PC-9 (cell line): Measurements from ENCODE around the gene USP36. TPM values are rescaled to one million over a fixed set of nuclear protein-coding genes. Genes with fewer than 3 reads are reported as not detected.

Experiments used
- BruUV-seq: library from RNA; stranded (reverse); fragments of 400-500 nt; replicated peaks from 2 replicates; lab custom pipeline; 2021; lab: Mats Ljungman, UMichigan
- CTCF ChIA-PET: fragments of 300-600 bp; sonication (Branson Sonifier 250); formaldehyde crosslinking; loops from one replicate; lab custom pipeline; 2022; ENCODE audit warnings: antibody characterized with exemption; lab: Charles Lee
- POLR2A ChIA-PET: fragments of 300-600 bp; sonication (Branson Sonifier 250); formaldehyde crosslinking; loops from one replicate; lab custom pipeline; 2022; ENCODE audit warnings: antibody characterized with exemption; ENCODE audit not compliant: unreplicated experiment; lab: Charles Lee
- DNase-seq, 2 experiments: peaks; one replicate each; pipeline versions ENCODE4 v3.0.0 to v3.0.0-alpha.2; 2015 to 2022; ENCODE audit warnings: mixed read lengths in 1 of 2
- H2AFZ ChIP-seq: fragments of 200-600 bp; sonication (generic); 2 replicates; pipeline ENCODE4 v1.8.1; 2017; ENCODE audit warnings: antibody characterized with exemption
- H3F3A ChIP-seq: fragments of 200-600 bp; sonication (generic); 2 replicates; pipeline ENCODE4 v1.8.1; 2017; ENCODE audit warnings: antibody characterized with exemption, mild to moderate bottlenecking, low read depth; ENCODE audit not compliant: insufficient read depth
- H3K27ac ChIP-seq: fragments of 200-600 bp; sonication (generic); 2 replicates; pipeline ENCODE4 v1.6.1; 2016; ENCODE audit warnings: mixed run types
- H3K27me3 ChIP-seq: fragments of 200-600 bp; sonication (generic); 2 replicates; pipeline ENCODE4 v1.6.1; 2016; ENCODE audit warnings: low read depth, mixed run types; ENCODE audit not compliant: insufficient read depth
- H3K36me3 ChIP-seq: fragments of 200-600 bp; sonication (generic); 2 replicates; pipeline ENCODE4 v1.6.1; 2016; ENCODE audit warnings: low read depth, mixed run types
- H3K4me1 ChIP-seq: fragments of 200-600 bp; sonication (generic); replicated peaks from 2 replicates; pipeline ENCODE4 v1.6.1; 2016; ENCODE audit warnings: mixed run types; ENCODE audit not compliant: insufficient read depth
- H3K4me2 ChIP-seq: fragments of 200-600 bp; sonication (generic); 2 replicates; pipeline ENCODE4 v1.6.1; 2017; ENCODE audit warnings: mixed run types
- H3K4me3 ChIP-seq: fragments of 200-600 bp; sonication (generic); 2 replicates; pipeline ENCODE4 v1.6.1; 2016; ENCODE audit warnings: mixed run types
- H3K79me2 ChIP-seq: fragments of 200-600 bp; sonication (generic); 2 replicates; pipeline ENCODE4 v1.6.1; 2017; ENCODE audit warnings: low read depth, mixed run types
- H3K9me2 ChIP-seq: fragments of 200-600 bp; sonication (generic); 2 replicates; pipeline ENCODE4 v1.8.1; 2017; ENCODE audit warnings: mild to moderate bottlenecking; ENCODE audit not compliant: insufficient read depth
- H3K9me3 ChIP-seq: fragments of 200-600 bp; sonication (generic); 2 replicates; pipeline ENCODE4 v1.8.1; 2016; ENCODE audit warnings: low read depth; ENCODE audit not compliant: insufficient read depth
- H4K20me1 ChIP-seq: fragments of 200-600 bp; sonication (generic); 2 replicates; pipeline ENCODE4 v1.8.1; 2017; ENCODE audit not compliant: insufficient read depth
- CTCF ChIP-seq: fragments of 200-600 bp; sonication (generic); conservative IDR thresholded peaks from 2 replicates; pipeline ENCODE4 v1.6.1; 2017; ENCODE audit warnings: mixed run types, antibody characterized with exemption, mild to moderate bottlenecking, moderate library complexity
- EZH2 ChIP-seq: fragments of 200-600 bp; sonication (generic); IDR thresholded peaks from 2 replicates; pipeline ENCODE4 v1.8.0; 2017; ENCODE audit warnings: antibody characterized with exemption, low read depth
- intact Hi-C: fragments of 100-400 bp; cut with micrococcal nuclease; formaldehyde crosslinking; loops from one replicate; pipeline ENCODE4 v1.10.0; 2022; ENCODE audit not compliant: unreplicated experiment
- total RNA-seq: library from RNA; stranded (reverse); gene quantifications from 2 replicates; pipeline ENCODE4 v1.2.3, GENCODE V29; 2021

USP36 gene
- total RNA-seq, 1 experiment from 2014 or later, result 46.2 TPM

- no peak for DNase-seq
- no TSS peak for BruUV-seq
- Histone ChIP-seq H2AFZ (no peak overlapping the region), H3K27me3 (no peaks in the 10 kb centered on the region), H3K4me3 (no peak overlapping the region), H4K20me1 (no peaks in the 10 kb centered on the region), H3K4me2 (no peak overlapping the region), H3K36me3 (peaks cover 13% of the 10 kb centered on the region), H3K79me2 (no peaks in the 10 kb centered on the region), H3K9me3 (no peaks in the 10 kb centered on the region), H3K27ac (no peak overlapping the region), H3F3A (no peaks in the 10 kb centered on the region), H3K9me2 (no peaks in the 10 kb centered on the region), H3K4me1 (no peaks in the 10 kb centered on the region)
- TF ChIP-seq CTCF (no peak), EZH2 (no peak)
- ChIA-PET POLR2A (no interaction called here), CTCF (interaction anchor here (0.6 kb wide), 1 partner anchor 400 kb away, joined by 7 read pairs; no protein-coding TSS in a partner anchor)
- intact Hi-C loops, result no loop called here
Measured at GRCh38 chr17:78815696-78816095, 24.9 kb downstream of the USP36 start.

- H3F3A ChIP-seq, result no peaks in the 10 kb centered on the region
- CTCF ChIA-PET, result no interaction called here
- no peaks in the 10 kb centered on the region for H3K79me2 ChIP-seq
- H2AFZ ChIP-seq, result no peak overlapping the region
- BruUV-seq, result no TSS peak
- POLR2A ChIA-PET, result no interaction called here
- intact Hi-C loops, result no loop called here
- DNase-seq, result no peak
- H3K9me2 ChIP-seq, result no peaks in the 10 kb centered on the region
- no peaks in the 10 kb centered on the region for H3K9me3 ChIP-seq
- peaks cover 10% of the 10 kb centered on the region for H3K36me3 ChIP-seq
- no peaks in the 10 kb centered on the region for H3K4me1 ChIP-seq
- TF ChIP-seq EZH2 (no peak), CTCF (no peak)
- H4K20me1 ChIP-seq, result no peaks in the 10 kb centered on the region
- H3K4me2 ChIP-seq, result no peak overlapping the region
- no peaks in the 10 kb centered on the region for H3K27me3 ChIP-seq
- no peak overlapping the region for H3K4me3 ChIP-seq
- no peak overlapping the region for H3K27ac ChIP-seq
Measured at GRCh38 chr17:78812855-78813254, 27.8 kb downstream of the USP36 start.

- no peak overlapping the region for H2AFZ ChIP-seq
- intact Hi-C loops, result no loop called here
- TF ChIP-seq CTCF (no peak), EZH2 (no peak)
- no peak for DNase-seq
- H3K79me2 ChIP-seq, result no peaks in the 10 kb centered on the region
- CTCF ChIA-PET, result no interaction called here
- H3K27me3 ChIP-seq, result no peaks in the 10 kb centered on the region
- no peaks in the 10 kb centered on the region for H3K9me2 ChIP-seq
- no TSS peak for BruUV-seq
- no peaks in the 10 kb centered on the region for H3F3A ChIP-seq
- H3K4me1 ChIP-seq, result no peaks in the 10 kb centered on the region
- H3K9me3 ChIP-seq, result no peaks in the 10 kb centered on the region
- no peaks in the 10 kb centered on the region; the same call in none of the 2 replicates for H3K36me3 ChIP-seq
- H3K4me3 ChIP-seq, result no peak overlapping the region
- no peak overlapping the region for H3K4me2 ChIP-seq
- H3K27ac ChIP-seq, result no peak overlapping the region
- POLR2A ChIA-PET, result no interaction called here
- H4K20me1 ChIP-seq, result no peaks in the 10 kb centered on the region
Measured at GRCh38 chr17:78808163-78808562, 32.5 kb downstream of the USP36 start.
